GM12892 (cell line): ENCODE data around the gene DENND1A.

Experiments used
- DNase-seq: peaks from one replicate; pipeline ENCODE4 v3.0.0; 2011; ENCODE audit not compliant: insufficient read length
- FAIRE-seq: peaks from 2 replicates; lab custom pipeline; 2011; peaks lifted over from hg19 to GRCh38; lab: Jason Lieb, UNC
- POLR2A ChIP-seq: IDR thresholded peaks from 2 replicates; pipeline ENCODE4 v1.6.1; 2011; ENCODE audit warnings: low read depth, low read length, control low read depth
- POLR2AphosphoS5 ChIP-seq: IDR thresholded peaks from 2 replicates; pipeline ENCODE4 v1.6.1; 2011; ENCODE audit warnings: low read depth, low read length, control low read depth
- TAF1 ChIP-seq: IDR thresholded peaks from 2 replicates; pipeline ENCODE4 v1.6.1; 2011; ENCODE audit warnings: low read depth, mild to moderate bottlenecking, control low read depth, low read length, borderline replicate concordance

The DENND1A gene

GRCh38 chr9:123392802-123393201, 537.1 kb downstream of the DENND1A start:
- TF ChIP-seq POLR2AphosphoS5 (no peak), POLR2A (no peak), TAF1 (no peak)
- FAIRE-seq (no peak), DNase-seq (no peak)

- DNase-seq (no peak), FAIRE-seq (no peak)
- TF ChIP-seq TAF1 (no peak), POLR2A (no peak), POLR2AphosphoS5 (no peak)
Measured at GRCh38 chr9:123391946-123392345, 538.0 kb downstream of the DENND1A start.

GRCh38 chr9:123391233-123391632, 538.7 kb downstream of the DENND1A start:
- DNase-seq (no peak), FAIRE-seq (no peak)
- no peak for TF ChIP-seq POLR2A
- TF ChIP-seq POLR2AphosphoS5, result no peak
- TF ChIP-seq TAF1, result no peak

GRCh38 chr9:123390337-123391135, 539.4 kb downstream of the DENND1A start:
- FAIRE-seq (no peak), DNase-seq (no peak)
- no peak for TF ChIP-seq TAF1
- TF ChIP-seq POLR2A, result no peak
- TF ChIP-seq POLR2AphosphoS5, result no peak

GRCh38 chr9:123389698-123390097, 540.2 kb downstream of the DENND1A start:
- no peak for FAIRE-seq
- DNase-seq, result no peak
- no peak for TF ChIP-seq POLR2A
- no peak for TF ChIP-seq TAF1
- no peak for TF ChIP-seq POLR2AphosphoS5

- FAIRE-seq (no peak), DNase-seq (no peak)
Measured at GRCh38 chr9:123389070-123389469, 540.9 kb downstream of the DENND1A start.

GRCh38 chr9:123387686-123388085, 542.2 kb downstream of the DENND1A start:
- TF ChIP-seq POLR2AphosphoS5 (no peak), TAF1 (no peak), POLR2A (no peak)
- FAIRE-seq, result no peak
- DNase-seq, result no peak

More at GRCh38 chr9:123389070-123389469, 540.9 kb downstream of the DENND1A start:
- TF ChIP-seq POLR2A (no peak), TAF1 (no peak), POLR2AphosphoS5 (no peak)

- no peak for TF ChIP-seq POLR2A
- TF ChIP-seq TAF1, result no peak
- TF ChIP-seq POLR2AphosphoS5, result no peak
- FAIRE-seq (no peak), DNase-seq (no peak)
Measured at GRCh38 chr9:123383512-123384170, 546.3 kb downstream of the DENND1A start.

GRCh38 chr9:123382653-123383511, 547.0 kb downstream of the DENND1A start:
- FAIRE-seq (no peak), DNase-seq (no peak)
- TF ChIP-seq POLR2AphosphoS5, result no peak

GRCh38 chr9:123380852-123381705, 548.8 kb downstream of the DENND1A start:
- DNase-seq (no peak), FAIRE-seq (no peak)
- TF ChIP-seq POLR2A (no peak), POLR2AphosphoS5 (no peak), TAF1 (no peak)

GRCh38 chr9:123378956-123379660, 550.8 kb downstream of the DENND1A start:
- DNase-seq (no peak), FAIRE-seq (no peak)
- TF ChIP-seq POLR2AphosphoS5, result no peak
- TF ChIP-seq POLR2A, result no peak
- TF ChIP-seq TAF1, result no peak
